Daoy (cell line): ENCODE data around the gene LCN6. TPM values are rescaled to one million over a fixed set of nuclear protein-coding genes. Genes with fewer than 3 reads are reported as not detected.
A peak's percentile ranks its signal among the peaks of the same experiment; 100 is the strongest.
"Not testable (repeated sequence)": the region's sequence is repeated elsewhere in the genome, so short reads cannot be mapped to it uniquely, and the experiment has no call there.

ENCODE experiments used
- DNase-seq: peaks from one replicate; pipeline ENCODE4 v3.0.0-alpha.2; 2015; ENCODE audit warnings: low read depth
- total RNA-seq: library from RNA; depleted of rRNA; stranded (reverse); fragments of >200 nt; shearing (Covaris generic); gene quantifications from 2 replicates; pipeline ENCODE4 v1.2.3, GENCODE V29; 2014

LCN6 gene
- total RNA-seq, 1 experiment from 2014 or later: not detected

DNA sequence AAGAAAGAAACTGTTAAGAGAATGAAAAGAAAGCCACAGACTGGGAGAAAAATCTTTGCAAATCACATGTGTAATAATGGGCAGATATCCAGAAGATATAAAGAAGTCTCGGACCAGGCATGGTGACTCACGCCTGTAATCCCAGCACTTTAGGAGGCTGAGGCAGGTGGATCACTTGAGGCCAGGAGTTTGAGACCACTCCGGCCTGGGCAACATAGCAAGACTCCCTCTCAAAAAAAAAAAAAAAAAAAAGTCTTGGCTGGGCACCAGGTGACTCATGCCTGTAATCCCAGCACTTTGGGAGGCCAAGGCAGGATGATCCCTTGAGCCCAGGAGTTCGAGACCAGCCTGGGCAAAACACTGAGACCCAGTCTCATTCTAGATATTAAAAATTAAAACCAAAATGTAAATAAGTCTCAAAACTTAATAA is 37.1 kb downstream of the LCN6 start:
- DNase-seq: peak; percentile 46

DNA sequence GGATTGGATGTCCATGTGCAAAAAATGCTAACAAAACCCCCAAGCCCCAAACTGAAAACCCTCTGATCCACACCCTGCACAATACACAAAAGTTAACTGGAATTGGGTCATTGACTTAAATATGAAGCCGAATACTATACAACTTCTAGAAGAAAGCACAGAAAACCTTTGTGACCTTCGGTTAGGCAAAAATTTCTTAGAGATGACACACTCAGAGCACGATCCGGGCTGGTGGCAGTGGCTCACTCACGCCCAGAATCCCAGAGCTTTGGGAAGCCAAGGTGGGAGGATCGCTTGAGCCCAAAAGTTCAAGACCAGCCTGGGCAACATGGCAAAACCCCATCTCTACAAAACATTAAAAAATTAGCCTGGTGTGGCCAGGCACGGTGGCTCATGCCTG is 37.8 kb downstream of the LCN6 start:
- DNase-seq: no peak

DNA sequence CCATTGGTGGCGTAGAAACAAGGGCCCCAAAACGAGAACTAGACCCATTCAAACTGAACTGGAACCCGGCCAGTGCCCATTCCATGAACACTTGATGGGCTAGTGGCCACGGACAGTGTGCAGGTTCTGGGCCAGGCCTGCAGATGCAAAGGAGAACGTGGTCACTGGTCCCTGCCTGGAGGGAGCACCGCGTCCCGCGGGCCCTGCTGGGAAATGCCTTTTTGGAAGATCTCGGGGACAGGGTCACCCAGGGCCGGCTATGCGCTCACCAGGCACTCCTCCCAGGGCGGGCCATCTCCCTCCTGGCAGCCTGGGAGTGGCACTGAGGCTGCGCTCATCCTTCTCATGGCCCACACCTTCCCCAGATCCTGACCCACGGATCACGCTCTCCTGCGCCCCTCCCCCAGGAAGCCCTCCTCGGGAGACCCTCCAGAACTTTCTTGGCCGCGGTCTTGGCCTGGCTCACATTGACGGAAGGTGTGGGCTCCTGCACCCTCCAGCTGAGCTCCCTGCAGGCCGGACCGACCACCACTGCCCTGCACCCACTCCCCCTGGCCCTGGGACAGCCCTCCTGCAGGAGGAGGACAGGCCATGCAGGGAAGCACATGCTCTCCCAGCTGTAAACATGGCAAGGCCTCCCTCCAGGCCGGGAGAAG is 38.7 kb downstream of the LCN6 start:
- no peak for DNase-seq

DNA sequence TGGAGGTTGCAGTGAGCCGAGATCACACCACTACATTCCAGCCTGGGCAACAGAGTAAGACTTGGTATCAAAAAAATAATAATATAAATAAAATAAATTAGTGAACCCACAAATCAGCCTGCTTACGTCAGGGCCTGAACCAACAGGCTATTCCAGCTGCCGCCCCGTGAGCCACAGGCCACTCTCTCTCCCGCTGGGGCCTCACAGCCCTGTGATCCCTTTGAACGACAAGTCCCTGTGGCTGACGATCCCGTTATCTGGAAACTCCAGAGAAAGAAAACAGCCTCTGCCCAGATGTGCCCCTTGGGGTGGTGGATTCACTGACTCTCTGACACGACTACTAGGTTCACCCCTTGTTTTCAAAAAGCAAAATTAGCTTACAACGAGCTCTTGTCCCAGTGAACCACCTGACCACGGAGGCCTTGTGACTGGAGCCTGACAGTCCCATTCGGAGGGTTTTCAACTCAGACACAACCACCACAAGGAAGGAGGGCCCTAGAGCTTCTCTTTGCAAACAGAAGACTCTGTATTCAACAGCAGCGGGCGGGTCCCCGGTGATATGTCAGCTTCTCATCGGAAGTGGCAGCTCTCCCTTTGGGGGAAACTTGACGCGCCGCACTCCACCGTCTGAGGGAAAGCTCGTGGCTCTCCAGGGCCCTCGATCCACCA is 40.3 kb downstream of the LCN6 start:
- DNase-seq: no peak

DNA sequence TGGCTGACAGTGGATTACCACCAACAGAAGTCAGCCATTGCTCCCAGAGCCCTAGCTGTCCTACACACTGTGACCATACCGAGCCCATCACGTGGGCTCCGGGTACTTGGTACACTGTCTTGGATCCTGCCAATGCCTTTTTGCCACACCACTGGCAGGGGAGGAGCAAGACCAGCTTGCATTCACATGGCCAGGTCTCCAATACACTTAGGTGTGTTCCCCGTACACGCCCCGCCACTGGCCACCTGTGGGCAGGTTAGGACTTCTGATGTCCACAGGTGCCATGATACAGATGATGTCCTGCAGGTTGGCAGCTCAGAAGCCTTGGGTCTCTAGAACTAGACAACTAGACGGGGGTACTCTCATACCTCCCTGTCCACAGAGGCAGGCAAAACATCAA is 41.3 kb downstream of the LCN6 start:
- no peak for DNase-seq

DNA sequence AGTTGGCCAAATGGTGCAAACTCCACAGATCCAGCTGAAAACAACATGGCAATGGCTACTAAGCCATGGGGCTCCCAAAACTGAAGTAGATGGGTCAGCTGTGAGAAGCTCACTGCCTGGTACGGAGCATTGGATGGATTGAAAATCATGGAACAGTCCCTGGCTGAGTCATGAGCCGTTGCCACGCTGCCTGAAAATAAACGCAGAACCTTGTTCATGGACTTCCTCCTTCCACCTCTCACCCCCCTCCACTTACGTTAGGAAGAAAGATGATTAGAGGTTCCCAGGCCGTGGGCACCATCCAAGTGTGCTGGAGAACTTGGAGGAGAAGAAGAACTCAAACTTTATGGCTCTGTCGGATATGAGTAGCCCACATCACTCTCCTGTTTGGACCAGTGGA is 42.8 kb downstream of the LCN6 start:
- DNase-seq: peak; percentile 58

DNA sequence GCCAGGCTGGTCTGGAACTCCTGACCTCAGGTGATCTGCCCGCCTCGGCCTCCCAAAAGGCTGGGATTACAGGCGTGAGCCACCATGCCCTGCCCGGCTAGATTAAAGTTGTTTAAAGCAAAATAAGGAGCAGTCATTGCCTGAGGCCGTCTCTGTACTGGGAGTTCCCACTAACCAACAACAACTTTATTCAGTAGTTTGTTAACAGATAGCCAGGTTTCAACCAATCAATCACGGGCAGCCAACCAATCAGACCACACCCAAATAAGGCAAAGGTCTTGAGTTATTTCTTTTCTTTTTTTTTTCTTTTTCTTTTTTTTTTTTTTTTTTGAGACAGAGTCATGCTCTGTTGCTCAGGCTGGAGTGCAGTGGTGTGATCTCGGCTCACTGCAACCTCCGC is 43.6 kb downstream of the LCN6 start:
- not testable (repeated sequence) for DNase-seq

DNA sequence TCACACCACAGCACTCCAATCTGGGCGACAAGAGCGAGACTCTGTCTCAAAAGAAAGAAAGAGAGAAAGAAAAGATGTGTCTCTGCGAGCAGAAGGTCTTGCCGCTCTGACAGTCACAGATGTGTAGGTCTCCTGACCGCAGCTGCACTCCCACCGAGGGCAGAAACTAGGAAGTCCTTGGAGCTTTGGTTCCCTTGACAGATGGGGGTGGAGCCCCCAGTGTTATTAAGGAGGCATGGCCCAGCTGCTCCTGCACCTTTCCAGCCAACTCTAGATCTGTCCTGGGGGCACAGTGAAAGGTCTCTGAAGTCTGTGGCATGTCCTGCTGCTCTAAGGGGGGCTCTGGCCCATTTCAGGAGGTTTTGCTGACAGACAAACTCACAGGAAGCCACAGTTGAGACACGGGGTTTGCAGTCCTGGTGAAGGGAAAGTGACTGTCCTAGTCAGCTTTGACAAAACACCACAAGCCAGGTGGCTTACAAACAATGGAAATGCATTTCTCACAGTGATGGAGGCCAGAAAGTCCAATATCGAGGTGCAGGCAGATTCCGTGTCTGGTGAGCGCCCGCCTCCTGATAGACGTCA is 45.0 kb downstream of the LCN6 start:
- DNase-seq: no peak

DNA sequence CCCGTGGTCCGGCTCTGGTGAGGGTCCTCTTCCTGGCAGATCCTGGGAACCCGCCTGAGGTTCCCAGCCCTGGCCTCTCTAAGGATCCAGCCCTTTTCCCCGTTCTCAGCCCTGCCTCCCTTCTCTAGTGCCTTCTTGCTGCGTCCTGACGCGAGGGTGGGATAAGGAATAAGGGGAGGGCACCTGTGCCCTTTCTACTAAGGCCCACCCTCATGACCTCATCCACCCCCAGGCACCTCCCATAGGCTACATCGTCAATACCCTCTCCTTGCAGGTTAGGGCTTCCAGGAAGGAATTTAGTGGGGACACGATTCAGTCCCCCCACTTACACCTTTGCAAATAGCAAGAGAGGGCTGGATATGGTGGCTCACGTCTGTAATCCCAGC is 46.7 kb downstream of the LCN6 start:
- no peak for DNase-seq

DNA sequence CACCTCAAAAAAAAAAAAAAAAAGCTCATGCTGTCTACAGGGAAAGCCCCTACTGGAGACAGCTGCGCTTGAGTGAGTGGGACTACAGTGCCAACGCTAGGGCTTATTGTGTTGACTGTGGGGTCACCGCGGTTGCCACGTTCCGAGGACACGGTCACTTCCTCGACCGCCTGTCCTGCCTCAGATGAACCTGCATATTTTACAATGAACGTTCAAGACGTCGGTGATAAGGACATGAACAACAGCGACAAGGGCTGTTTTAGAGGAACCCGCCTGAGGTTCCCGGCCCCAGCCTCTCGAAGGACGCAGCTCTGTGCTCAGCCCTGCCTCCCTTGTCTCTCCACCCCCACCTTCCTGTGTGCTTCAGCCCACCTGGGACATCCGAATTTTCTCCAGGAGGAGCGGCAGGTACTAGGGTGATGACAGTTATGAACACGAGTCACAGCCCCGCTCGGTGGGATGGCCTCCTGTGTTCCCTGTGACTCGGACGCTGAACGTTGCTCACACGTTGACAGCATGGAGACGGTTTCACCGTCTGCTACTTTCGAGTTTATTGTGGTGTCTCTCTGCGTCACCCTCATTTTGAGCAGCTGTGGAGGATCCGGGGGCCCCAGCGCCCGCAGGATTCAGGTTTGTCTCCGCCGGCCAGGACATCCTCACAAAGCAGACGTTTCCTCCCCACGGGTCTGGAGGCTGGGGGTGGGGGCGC is 47.2 kb downstream of the LCN6 start:
- no peak for DNase-seq

DNA sequence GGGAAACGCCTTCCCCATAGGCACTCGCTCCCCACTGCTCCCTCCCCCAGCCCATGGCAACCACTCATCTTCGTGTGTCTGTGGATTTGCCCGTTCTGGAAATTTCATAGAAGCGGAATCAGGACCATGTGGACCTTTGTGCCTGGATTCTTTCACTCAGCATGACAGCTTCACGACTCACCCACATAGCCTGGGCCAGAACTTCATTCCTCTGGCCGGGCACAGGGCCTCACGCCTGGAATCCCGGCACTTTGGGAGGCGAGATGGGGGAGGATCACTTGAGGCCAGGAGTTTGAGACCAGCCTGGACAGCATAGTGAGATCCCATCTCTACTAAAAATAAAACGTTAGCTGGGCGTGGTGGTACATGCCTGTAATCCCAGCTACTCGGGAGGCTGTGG is 48.0 kb downstream of the LCN6 start:
- DNase-seq: no peak

DNA sequence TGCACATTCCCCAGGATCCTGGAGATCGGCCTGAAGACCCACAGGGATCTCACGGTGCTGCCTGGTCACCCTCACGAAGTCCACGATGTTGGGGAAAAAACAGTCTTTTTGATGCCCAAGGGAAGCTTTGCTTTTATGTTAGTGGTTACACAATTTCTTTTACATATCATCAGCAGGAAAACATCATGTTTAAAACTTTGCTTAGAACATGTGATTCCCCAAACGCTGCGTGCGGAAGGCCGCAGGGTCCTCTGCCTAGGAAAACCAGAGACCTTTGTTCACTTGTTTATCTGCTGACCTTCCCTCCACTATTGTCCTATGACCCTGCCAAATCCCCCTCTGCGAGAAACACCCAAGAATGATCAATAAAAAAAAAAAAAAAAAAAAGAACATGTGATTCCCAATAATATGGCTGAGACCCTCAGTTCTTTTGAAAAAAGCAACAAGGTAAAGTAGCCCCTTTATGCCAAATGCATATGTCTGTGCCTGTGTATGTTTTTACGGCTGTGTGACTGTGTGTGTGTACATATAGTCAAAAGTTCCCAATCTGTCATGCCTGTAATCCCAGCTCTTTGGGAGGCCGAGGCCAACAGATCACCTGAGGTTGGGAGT is 49.6 kb downstream of the LCN6 start:
- DNase-seq: no peak

DNA sequence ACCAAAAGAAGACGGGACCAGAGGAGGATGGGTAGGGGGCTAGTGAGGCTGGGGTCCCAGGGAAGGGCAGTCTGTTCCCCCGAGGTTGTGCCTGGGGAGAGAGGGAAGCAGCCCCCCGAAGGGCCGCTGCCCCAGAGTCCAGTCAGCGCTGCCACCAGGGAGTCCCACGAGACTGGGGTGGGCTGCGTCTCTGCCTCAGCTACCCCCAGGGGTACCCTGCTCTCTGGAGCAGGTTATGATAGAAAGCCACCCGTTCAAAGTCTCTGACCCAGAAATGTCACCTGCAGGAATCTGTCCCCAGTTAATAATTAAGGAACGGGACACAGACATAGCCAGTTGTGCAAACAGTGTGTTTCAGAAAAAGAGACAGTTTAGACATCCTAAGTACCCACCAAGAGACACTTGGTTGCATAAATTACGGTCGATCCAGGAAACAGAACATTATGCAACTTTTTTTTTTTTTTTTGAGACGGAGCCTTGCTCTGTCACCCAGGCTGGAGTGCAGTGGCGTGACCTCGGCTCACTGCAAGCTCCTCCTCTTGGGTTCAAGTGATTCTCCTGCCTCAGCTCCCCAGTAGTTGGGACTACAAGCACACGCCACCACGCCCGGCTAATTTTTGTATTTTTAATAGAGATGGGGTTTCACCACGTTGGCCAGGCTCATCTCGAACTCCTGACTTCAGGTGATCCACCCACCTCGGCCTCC is 50.4 kb downstream of the LCN6 start:
- DNase-seq: no peak

DNA sequence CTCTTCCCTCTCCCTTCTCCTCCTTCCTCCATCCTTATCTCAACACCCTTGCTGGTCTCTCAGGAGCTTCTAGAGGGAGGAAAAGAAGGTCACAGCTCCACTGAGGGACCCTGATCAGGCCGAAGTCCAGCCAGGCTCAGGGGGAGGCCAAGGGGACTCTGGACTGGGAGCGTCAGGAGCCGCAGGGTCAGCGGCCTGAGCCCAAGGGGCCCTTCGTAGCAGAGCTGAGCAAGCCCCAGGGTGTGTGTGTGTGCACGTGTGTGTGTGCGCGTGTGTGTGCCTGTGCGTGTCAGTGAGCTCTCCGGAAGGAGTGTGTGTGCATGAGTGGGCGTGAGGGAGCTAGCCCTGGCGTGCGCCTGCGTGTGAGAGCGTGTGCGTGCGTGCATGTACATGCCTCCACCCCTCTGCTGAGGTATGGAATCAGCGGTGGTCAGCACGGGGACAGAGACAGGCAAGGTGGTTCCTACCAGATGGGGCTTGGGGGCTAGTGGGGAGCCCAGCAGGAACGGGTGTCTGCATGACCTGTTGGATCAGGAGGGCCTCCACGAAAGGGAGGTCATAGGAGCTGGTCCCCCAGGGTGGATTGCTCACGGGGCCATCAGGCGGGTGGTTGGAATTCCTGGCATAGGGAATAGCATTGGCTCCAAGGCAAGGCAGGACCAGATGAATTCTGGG is 51.0 kb downstream of the LCN6 start:
- DNase-seq: peak; percentile 39

DNA sequence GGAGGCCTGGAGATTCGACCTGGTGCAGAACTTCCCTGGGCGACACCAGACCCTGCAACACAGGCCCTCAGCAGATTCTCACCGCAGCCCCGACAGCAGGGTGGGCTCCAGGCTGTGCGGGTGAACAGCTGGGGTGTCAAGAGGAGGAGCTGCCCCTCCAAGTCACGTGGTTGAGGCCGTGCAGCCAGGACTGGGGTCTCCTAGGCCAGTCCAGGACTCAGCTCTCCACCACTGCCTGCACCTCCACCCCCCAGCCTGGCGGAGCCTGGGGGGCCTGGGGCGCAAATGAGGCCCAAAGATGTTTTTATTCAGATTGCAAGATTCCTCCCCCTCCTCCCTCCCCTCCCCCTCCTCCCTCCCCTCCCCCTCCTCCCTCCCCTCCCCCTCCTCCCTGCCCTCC is 51.8 kb downstream of the LCN6 start:
- DNase-seq: no peak

DNA sequence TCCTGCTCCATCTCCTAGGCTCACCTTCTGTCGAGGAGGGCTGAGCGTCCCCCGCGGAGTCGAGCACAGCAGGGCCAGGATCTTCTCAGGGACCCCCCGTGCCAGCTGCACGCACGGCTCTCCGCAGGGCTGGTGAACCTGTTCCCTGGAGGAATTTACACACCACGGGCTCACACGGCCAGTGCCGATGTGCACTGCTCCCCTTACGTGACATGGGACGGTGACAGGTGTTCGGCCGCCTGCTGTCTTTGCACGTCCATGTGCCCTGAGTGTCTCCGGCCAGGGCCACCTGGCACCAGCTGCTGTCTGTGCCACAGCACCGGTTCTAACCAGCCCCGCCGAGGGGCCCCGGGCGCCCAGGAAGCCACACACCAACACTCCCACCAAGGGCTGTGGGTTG is 52.4 kb downstream of the LCN6 start:
- DNase-seq: no peak

DNA sequence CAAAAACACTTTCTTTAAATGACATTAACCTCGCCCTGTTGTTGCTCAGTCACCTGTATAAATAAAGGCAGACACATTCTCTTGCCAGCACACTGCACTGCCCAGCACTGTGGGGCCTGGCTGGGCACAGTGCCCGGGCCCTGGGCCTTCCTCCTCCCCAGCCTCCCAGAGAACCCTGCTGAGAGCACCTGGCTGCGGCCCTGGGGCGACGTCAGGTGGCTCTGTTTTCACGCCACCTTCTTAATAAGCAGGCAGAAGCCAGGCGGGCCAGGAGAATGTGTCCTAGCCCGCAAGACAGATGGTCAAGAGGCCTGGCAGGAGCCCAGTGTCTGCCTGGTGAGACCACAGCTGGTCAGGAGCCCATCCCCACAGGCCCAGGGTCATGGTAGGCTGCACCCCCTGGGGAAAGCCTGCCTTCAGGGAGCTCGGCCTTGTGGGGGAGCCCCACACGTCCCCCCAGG is 52.9 kb downstream of the LCN6 start:
- DNase-seq: no peak

DNA sequence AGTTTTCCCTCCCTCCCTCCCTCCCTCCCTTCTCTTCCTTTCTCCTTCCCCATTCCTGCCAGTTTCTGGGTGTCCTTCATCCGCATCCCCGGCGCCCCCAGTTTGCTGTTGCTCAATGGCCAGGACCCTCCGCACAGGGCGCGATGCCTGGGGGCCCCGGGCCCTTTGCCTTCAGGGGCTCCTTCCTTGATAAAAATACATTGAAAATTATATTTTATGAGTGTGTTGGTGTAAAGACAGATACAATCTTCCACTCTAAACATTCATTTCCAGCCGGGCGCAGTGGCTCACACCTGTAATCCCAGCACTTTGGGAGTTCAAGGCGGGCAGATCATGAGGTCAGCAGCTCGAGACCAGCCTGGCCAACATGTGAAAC is 53.5 kb downstream of the LCN6 start:
- no peak for DNase-seq

DNA sequence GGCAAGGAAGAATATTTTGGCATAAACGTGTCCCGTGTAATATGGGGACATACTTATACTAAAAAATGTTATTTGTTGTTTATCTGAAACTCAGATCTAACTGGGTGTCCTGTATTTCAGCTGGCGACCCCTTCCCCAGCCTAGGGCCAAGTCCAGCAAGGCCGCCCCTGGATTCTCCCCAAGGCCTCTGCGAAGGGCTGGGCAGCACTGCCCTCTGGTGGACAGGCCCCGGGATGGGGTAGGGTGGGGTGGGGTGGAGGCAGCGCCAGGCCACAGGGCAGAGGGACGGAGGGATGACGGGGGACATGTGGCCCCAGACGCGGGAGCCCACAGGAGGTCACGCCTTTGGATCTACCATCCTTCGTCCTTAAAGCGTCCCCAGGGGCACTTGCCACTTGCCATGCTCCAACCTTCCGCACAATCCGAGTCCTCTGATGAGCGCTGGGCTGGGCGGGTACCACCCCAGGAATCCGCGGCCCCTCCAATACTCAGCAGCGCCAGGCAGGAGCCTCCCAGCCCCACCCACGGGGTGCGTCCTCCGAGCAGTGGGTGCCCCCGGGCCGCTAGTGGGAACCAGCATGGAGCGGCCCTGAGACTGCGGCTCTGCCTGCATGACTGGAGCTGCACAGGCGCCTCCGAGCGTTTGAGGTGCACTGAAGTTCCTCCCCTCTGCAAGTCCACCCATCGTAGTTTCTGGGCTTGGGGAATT is 54.0 kb downstream of the LCN6 start:
- DNase-seq: peak; percentile 74
